ENCODE data around the gene ASMT.

GRCh38 chrX:1659664-1660461, 45.0 kb downstream of the ASMT start:
- TF ChIP-seq CTCF (conservative IDR thresholded peaks at IDR 0.05; ENCODE audit: low read depth, low read length) = no peak
- TF ChIP-seq EZH2 (IDR thresholded peaks at IDR 0.05; ENCODE audit: low read length, unreplicated experiment) = no peak
